KMS-11 (cell line): ENCODE measurements around the gene PTPRF.

Source experiments
- H2AFZ ChIP-seq: fragments of 200-600 bp; sonication (generic); 2 replicates; pipeline ENCODE4 v1.6.1; 2016; ENCODE audit warnings: antibody characterized with exemption, mixed run types, low read depth
- H3K27ac ChIP-seq: fragments of 200-600 bp; sonication (generic); 2 replicates; pipeline ENCODE4 v1.6.1; 2016; ENCODE audit warnings: mild to moderate bottlenecking, mixed run types
- H3K27me3 ChIP-seq: fragments of 200-600 bp; sonication (generic); 2 replicates; pipeline ENCODE4 v1.6.1; 2017; ENCODE audit warnings: mild to moderate bottlenecking, low read depth, mixed run types, moderate library complexity; ENCODE audit not compliant: insufficient read depth
- H3K36me3 ChIP-seq: fragments of 200-600 bp; sonication (generic); 2 replicates; pipeline ENCODE4 v1.6.1; 2017; ENCODE audit warnings: mild to moderate bottlenecking, mixed run types; ENCODE audit not compliant: insufficient read depth
- H3K4me1 ChIP-seq: fragments of 200-600 bp; sonication (generic); 2 replicates; pipeline ENCODE4 v1.6.1; 2016; ENCODE audit warnings: mild to moderate bottlenecking, low read depth, mixed run types; ENCODE audit not compliant: poor library complexity, severe bottlenecking
- H3K4me2 ChIP-seq: fragments of 200-600 bp; sonication (generic); 2 replicates; pipeline ENCODE4 v1.7.0; 2016; ENCODE audit warnings: mild to moderate bottlenecking, mixed run types
- H3K4me3 ChIP-seq: fragments of 200-600 bp; sonication (generic); IDR thresholded peaks from 2 replicates; pipeline ENCODE4 v1.6.1; 2017; ENCODE audit warnings: low read depth, low read length, mixed read lengths; ENCODE audit not compliant: insufficient read depth
- H3K79me2 ChIP-seq: fragments of 200-600 bp; sonication (generic); 2 replicates; pipeline ENCODE4 v1.6.1; 2016; ENCODE audit warnings: low read depth, mixed run types; ENCODE audit not compliant: insufficient read depth
- H3K9ac ChIP-seq: fragments of 200-600 bp; sonication (generic); 2 replicates; pipeline ENCODE4 v1.6.1; 2016; ENCODE audit warnings: mild to moderate bottlenecking, mixed run types
- H4K20me1 ChIP-seq: fragments of 200-600 bp; sonication (generic); 2 replicates; pipeline ENCODE4 v1.6.1; 2016; ENCODE audit warnings: mild to moderate bottlenecking, mixed run types; ENCODE audit not compliant: insufficient read depth
- TF ChIP-seq, protein P1 (sequence below): fragments of 200-600 bp; sonication (generic); conservative IDR thresholded peaks from 2 replicates; pipeline ENCODE4 v1.6.1; 2017; ENCODE audit warnings: low read depth, mild to moderate bottlenecking, antibody characterized with exemption, low read length, moderate library complexity, mixed read lengths

Gene PTPRF

DNA sequence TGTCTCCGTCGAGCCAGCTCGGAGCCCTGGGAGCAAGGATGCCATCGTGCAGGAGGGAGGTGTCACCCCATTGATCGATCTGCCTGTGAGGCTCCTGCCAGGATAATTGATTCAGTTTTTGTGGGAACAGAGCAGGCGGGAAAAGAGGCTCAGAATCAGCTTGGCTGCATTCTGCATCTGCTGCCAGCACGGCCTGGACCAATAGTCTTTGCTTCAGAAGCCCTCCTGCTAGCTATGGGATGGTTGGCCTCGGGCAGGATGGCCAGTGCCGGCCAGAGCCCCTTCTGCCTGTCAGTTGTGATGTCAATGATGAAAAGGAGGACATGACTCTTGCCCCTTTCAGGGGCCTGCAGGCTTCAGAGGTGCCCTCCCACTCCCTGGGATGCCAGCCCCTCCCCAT, 39.6 kb downstream of the PTPRF start:
- H4K20me1 ChIP-seq: no peaks in the 10 kb centered on the region
- no peak overlapping the region for H3K4me2 ChIP-seq
- no peaks in the 10 kb centered on the region for H3K36me3 ChIP-seq

DNA sequence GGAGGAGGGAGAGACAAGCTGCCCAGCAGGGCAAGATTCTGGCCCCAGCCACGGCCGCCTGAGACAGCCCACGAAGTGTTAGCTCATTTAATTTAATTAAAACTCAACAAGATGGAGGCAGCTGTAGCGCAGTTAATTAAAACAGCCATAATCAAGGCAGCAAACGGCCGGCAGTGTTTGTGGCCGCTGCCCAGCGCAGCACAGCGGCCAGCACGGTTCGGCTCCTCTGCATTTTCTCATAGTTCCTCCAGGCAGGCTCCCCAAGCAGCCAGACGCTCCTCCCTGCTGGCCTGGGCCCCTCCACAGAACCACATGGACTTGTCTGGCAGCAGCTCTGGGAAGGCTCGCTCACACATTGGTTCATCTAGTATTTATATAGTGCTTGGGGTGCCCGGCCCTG, 40.0 kb downstream of the PTPRF start:
- peaks cover 30% of the 10 kb centered on the region for H3K4me1 ChIP-seq
- H3K27ac ChIP-seq: no peak overlapping the region
- no peak overlapping the region for H3K9ac ChIP-seq
- no peak overlapping the region for H3K4me3 ChIP-seq
- H2AFZ ChIP-seq: no peak overlapping the region
- no peak overlapping the region for H3K4me2 ChIP-seq
- H3K27me3 ChIP-seq: no peaks in the 10 kb centered on the region
- no peaks in the 10 kb centered on the region for H4K20me1 ChIP-seq
- no peaks in the 10 kb centered on the region for H3K36me3 ChIP-seq
- TF ChIP-seq, protein P1, sequence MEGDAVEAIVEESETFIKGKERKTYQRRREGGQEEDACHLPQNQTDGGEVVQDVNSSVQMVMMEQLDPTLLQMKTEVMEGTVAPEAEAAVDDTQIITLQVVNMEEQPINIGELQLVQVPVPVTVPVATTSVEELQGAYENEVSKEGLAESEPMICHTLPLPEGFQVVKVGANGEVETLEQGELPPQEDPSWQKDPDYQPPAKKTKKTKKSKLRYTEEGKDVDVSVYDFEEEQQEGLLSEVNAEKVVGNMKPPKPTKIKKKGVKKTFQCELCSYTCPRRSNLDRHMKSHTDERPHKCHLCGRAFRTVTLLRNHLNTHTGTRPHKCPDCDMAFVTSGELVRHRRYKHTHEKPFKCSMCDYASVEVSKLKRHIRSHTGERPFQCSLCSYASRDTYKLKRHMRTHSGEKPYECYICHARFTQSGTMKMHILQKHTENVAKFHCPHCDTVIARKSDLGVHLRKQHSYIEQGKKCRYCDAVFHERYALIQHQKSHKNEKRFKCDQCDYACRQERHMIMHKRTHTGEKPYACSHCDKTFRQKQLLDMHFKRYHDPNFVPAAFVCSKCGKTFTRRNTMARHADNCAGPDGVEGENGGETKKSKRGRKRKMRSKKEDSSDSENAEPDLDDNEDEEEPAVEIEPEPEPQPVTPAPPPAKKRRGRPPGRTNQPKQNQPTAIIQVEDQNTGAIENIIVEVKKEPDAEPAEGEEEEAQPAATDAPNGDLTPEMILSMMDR: no peak
- no peaks in the 10 kb centered on the region for H3K79me2 ChIP-seq

More for the DNA sequence above, 39.6 kb downstream of the PTPRF start:
- Histone ChIP-seq H3K27me3 (no peaks in the 10 kb centered on the region), H3K9ac (peak overlapping the region; percentile 56; the same call in 1 of the 2 replicates), H3K4me1 (peaks cover 30% of the 10 kb centered on the region), H3K79me2 (no peaks in the 10 kb centered on the region), H3K27ac (no peak overlapping the region), H2AFZ (no peak overlapping the region), H3K4me3 (no peak overlapping the region)
- TF ChIP-seq, protein P1: no peak

DNA sequence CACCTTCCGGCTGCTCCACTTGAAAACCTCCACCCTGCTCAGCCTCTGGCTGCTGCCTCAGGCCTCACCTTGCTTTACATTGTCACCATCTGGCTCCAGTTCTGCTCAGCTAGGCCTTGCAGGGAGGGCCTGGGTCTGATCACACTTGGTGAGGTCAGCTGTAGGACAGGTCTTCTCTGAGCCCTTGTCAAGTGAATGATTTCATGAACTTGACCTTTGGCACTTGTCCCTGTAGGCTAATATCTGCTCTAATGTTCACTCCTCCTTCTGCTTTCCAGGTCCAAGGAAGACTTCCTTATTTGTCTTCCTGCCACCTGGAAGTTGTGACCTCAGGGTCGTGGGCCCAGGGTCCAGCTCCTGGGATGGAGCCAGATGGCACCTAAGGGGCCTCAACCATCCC, 41.4 kb downstream of the PTPRF start:
- no peak overlapping the region for H3K4me2 ChIP-seq
- H3K4me1 ChIP-seq: peaks cover 30% of the 10 kb centered on the region
- H2AFZ ChIP-seq: no peak overlapping the region
- no peak overlapping the region for H3K9ac ChIP-seq
- no peaks in the 10 kb centered on the region for H4K20me1 ChIP-seq
- H3K27me3 ChIP-seq: no peaks in the 10 kb centered on the region
- H3K36me3 ChIP-seq: no peaks in the 10 kb centered on the region
- H3K27ac ChIP-seq: no peak overlapping the region
- TF ChIP-seq, protein P1: no peak
- no peak overlapping the region for H3K4me3 ChIP-seq
- H3K79me2 ChIP-seq: no peaks in the 10 kb centered on the region

DNA sequence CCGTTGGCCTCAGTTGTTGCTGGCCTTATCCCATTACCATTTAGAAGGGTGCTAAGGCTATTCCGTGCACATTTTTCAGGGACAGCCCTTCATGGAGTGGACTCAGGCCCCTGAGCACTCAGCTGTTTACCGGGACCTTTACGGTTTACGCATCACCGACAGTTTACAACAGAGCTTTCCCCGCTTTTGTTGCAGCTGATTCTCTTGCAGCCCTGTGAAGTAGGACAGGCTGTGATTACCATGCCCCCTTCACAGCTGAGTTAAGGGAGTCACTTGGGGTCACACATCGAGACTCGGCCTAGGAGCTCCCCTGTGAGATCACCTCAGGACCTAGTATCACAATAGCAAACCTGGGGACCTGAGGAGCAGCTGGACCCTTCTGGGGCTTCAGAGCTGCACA, 41.9 kb downstream of the PTPRF start:
- H3K4me1 ChIP-seq: peaks cover 30% of the 10 kb centered on the region
- H4K20me1 ChIP-seq: no peaks in the 10 kb centered on the region
- H3K4me2 ChIP-seq: no peak overlapping the region
- no peak overlapping the region for H3K9ac ChIP-seq
- H3K36me3 ChIP-seq: no peaks in the 10 kb centered on the region
- no peak overlapping the region for H2AFZ ChIP-seq
- H3K4me3 ChIP-seq: no peak overlapping the region
- H3K27ac ChIP-seq: no peak overlapping the region
- no peaks in the 10 kb centered on the region for H3K79me2 ChIP-seq
- H3K27me3 ChIP-seq: no peaks in the 10 kb centered on the region
- TF ChIP-seq, protein P1: no peak
